Renal cortex interstitium (tissue), 11 donors: ENCODE measurements around the gene SSR1. TPM values are rescaled to one million over a fixed set of nuclear protein-coding genes. Genes with fewer than 3 reads are reported as not detected.

Experiments
- DNase-seq, 11 donors: peaks; one replicate each; pipeline ENCODE4 v3.0.0-alpha.2; 2013; ENCODE audit warnings: low read depth in 9 of 11, low spot score in 4 of 11; ENCODE audit errors: extremely low read depth in 1 of 11
- polyA plus RNA-seq, 3 donors: library from polyadenylated mRNA; unstranded; fragments of 120-200 nt; gene quantifications; one replicate each; pipeline ENCODE4 v1.2.1, GENCODE V29; 2013; ENCODE audit not compliant: insufficient read length in 3 of 3

The SSR1 gene
- polyA plus RNA-seq, 3 donors: 124 to 133 (median 128) TPM

DNA sequence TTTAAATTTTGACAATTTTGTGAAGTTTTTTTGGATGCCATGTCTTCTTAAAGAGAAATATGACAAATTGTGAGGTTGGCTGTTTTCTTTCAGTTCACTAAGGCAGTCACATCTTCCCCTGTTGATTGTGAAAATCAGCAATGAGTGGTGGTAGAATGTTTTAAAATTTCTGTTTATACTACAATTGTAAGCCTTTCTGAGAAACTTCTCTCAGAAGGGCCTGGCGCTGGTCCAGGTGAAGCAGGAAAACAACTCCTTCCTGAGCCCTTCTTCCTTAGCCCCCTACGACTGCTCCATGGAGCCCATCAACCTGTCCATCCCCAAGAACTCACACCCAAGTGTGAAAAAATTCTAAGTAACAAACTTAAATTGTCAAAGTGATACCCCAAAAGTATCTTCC, 80.6 kb downstream of the SSR1 start:
- no peak for DNase-seq

DNA sequence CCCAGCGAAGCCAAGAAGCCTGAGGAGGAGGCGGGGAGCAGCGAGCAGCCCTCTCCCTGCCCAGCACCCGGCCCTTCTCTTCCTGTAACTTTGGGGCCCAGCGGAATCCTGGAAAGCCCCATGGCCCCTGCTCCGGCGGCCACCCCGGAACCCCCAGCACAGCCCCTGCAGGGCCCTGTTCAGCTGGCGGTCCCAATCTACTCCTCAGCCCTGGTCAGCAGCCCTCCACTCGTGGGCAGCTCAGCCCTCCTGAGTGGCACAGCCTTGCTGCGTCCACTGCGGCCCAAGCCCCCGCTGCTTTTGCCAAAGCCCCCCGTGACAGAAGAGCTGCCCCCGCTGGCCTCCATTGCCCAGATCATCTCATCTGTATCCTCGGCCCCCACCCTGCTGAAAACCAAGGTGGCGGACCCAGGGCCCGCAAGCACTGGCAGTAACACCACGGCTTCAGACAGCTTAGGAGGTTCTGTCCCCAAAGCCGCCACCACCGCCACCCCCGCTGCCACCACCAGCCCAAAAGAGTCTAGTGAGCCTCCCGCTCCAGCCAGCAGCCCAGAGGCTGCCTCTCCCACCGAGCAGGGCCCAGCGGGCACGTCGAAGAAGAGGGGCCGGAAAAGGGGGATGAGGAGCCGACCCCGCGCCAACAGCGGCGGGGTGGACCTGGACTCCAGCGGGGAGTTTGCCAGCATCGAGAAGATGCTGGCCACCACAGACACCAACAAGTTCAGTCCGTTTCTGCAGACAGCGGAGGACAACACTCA, 81.9 kb downstream of the SSR1 start:
- DNase-seq: no peak

DNA sequence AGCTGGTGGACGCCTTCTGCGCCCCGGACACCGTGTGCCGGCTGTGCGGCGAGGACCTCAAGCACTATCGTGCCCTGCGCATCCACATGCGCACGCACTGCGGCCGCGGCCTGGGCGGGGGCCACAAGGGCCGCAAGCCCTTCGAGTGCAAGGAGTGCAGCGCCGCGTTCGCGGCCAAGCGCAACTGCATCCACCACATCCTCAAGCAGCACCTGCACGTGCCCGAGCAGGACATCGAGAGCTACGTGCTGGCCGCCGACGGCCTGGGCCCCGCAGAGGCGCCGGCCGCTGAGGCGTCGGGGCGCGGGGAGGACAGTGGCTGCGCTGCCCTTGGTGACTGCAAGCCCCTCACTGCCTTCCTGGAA, 82.7 kb downstream of the SSR1 start:
- DNase-seq: no peak

GRCh38 chr6:7229376-7230326, 83.3 kb downstream of the SSR1 start:
- no peak for DNase-seq

- DNase-seq: no peak
Observed at GRCh38 chr6:7228662-7229375, 84.2 kb downstream of the SSR1 start.

- no peak for DNase-seq
Observed at GRCh38 chr6:7224731-7225130, 88.3 kb downstream of the SSR1 start.

- DNase-seq: no peak
Observed at GRCh38 chr6:7222197-7222596, 90.8 kb downstream of the SSR1 start.

DNA sequence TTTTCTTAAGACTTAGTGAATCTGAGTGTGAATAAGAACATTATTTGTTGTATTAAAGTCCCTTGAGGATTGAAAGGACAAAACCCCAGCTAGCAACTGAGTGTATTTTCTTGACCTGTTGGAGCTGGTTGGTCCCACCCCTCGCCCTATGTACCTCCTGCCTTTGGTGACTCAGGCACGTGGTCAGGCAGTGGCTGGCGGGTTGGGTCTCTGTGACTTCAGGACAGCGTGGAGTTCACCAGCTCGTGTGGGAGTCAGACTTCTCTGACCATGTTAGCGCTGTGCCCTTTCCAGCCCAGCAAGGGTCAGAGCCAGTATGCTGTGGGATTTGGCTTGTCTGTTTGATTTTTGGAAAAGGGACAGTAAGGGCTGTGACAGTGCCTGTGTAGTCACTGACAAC, 93.7 kb downstream of the SSR1 start:
- DNase-seq: no peak

- DNase-seq: no peak
Observed at GRCh38 chr6:7218406-7218988, 94.5 kb downstream of the SSR1 start.

Other genes with a start within 250 kb of the SSR1 start
- gene RREB1, start 205.2 kb downstream of the SSR1 start, polyA plus RNA-seq: 10 to 100 TPM; 22.9 to 29.4 (median 23.0) TPM
- under 1 TPM in 1 of 3 donors, not detected in 2; 0.08 TPM for gene CAGE1, start 76.5 kb upstream of the SSR1 start, polyA plus RNA-seq
- gene RIOK1, start 76.6 kb upstream of the SSR1 start, polyA plus RNA-seq: 10 to 100 TPM; 27.4 to 37.0 (median 28.5) TPM
- 10 to 100 TPM; 85.6 to 99.5 (median 90.2) TPM for gene DSP, start 228.5 kb upstream of the SSR1 start, polyA plus RNA-seq